Type B pancreatic cell (in vitro differentiated cells): ENCODE results near the gene AMDHD2. TPM values are rescaled to one million over a fixed set of nuclear protein-coding genes. Genes with fewer than 3 reads are reported as not detected.
"Not testable (repeated sequence)": the region's sequence is repeated elsewhere in the genome, so short reads cannot be mapped to it uniquely, and the experiment has no call there.

Experiments used
- DNase-seq: peaks from one replicate; pipeline ENCODE4 v3.0.0; 2021; ENCODE audit warnings: mixed read lengths; ENCODE audit not compliant: unreplicated experiment; ENCODE audit errors: extremely low spot score
- H3K27ac Mint-ChIP-seq: 2 replicates; pipeline ENCODE4 v1.8.0; 2021; ENCODE audit warnings: mild to moderate bottlenecking, mixed read lengths
- H3K27me3 Mint-ChIP-seq: 2 replicates; pipeline ENCODE4 v1.8.0; 2021; ENCODE audit warnings: mixed read lengths
- H3K36me3 Mint-ChIP-seq: 2 replicates; pipeline ENCODE4 v1.8.0; 2021; ENCODE audit warnings: mixed read lengths
- H3K4me1 Mint-ChIP-seq: one replicate; pipeline ENCODE4 v1.8.0; 2021; ENCODE audit warnings: mixed read lengths; ENCODE audit not compliant: unreplicated experiment
- H3K4me3 Mint-ChIP-seq: 2 replicates; pipeline ENCODE4 v1.8.0; 2021; ENCODE audit warnings: mild to moderate bottlenecking, mixed read lengths
- H3K9me3 Mint-ChIP-seq: 2 replicates; pipeline ENCODE4 v1.8.0; 2021; ENCODE audit warnings: mixed read lengths
- CTCF ChIP-seq: fragments of 200-600 bp; sonication (generic); conservative IDR thresholded peaks from 2 replicates; pipeline ENCODE4 v1.5.0; 2021; ENCODE audit warnings: antibody characterized with exemption, mild to moderate bottlenecking
- total RNA-seq: library from RNA; stranded (reverse); gene quantifications from 2 replicates; pipeline ENCODE4 v1.2.1, GENCODE V29; 2021; ENCODE audit warnings: low replicate concordance

Gene AMDHD2
- total RNA-seq, 1 donor from 2014 or later: 46.1 TPM

- no peaks in the 10 kb centered on the region for H3K9me3 Mint-ChIP-seq
- H3K27me3 Mint-ChIP-seq: no peaks in the 10 kb centered on the region
- DNase-seq: peak; percentile 95
- TF ChIP-seq CTCF: no peak
- H3K4me1 Mint-ChIP-seq: peaks cover 20% of the 10 kb centered on the region
- H3K36me3 Mint-ChIP-seq: no peaks in the 10 kb centered on the region
- H3K4me3 Mint-ChIP-seq: peak within 1 kb of the TSS; percentile 93
- H3K27ac Mint-ChIP-seq: peak within 1 kb of the TSS; percentile 90
Measured at GRCh38 chr16:2537451-2538379, 17.5 kb downstream of the AMDHD2 start, which contains the start of gene PDPK1. Gene PDPK1, plus strand, starts transcription at chr16:2538021. Its CDS starts 92 bp downstream, at chr16:2538113.

DNA sequence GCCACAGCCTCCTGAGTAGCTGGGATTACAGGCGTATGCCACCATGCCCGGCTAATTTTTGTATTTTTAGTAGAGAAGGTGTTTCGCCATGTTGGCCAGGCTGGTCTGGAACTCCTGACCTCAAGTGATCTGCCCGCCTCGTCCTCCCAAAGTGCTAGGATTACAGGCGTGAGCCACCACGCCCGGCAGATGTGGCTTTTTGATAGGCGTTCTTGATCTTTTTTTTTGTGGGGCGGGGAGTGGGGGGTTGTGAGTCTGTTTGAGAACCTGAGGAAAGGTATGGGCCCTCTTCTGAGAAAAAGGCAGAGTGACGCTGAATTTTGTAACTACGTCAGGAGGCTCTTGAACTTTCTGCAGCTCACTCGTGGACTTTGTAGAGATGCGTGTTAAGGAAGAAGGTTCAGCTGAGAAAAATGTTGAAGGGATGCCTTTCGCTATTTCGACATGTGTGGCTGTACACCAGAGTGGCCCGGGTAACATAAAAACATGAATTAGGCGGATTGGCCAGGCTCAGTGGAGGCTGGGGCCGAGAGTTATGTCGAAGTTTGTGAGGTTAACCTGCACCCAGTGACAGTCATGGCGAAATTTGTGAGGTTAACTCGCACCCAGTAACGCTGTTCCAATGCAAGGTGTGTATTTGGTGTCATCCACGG lies 19.1 kb downstream of the AMDHD2 start:
- Mint-ChIP-seq H3K4me1 (peaks cover 23% of the 10 kb centered on the region), H3K27ac (peak overlapping the region; percentile 49), H3K4me3 (peak overlapping the region; percentile 93)
- H3K36me3 Mint-ChIP-seq, H3K27me3 Mint-ChIP-seq, H3K9me3 Mint-ChIP-seq, DNase-seq: not testable (repeated sequence)

- not testable (repeated sequence) for DNase-seq
Measured at GRCh38 chr16:2539845-2540458, 19.8 kb downstream of the AMDHD2 start.

DNA sequence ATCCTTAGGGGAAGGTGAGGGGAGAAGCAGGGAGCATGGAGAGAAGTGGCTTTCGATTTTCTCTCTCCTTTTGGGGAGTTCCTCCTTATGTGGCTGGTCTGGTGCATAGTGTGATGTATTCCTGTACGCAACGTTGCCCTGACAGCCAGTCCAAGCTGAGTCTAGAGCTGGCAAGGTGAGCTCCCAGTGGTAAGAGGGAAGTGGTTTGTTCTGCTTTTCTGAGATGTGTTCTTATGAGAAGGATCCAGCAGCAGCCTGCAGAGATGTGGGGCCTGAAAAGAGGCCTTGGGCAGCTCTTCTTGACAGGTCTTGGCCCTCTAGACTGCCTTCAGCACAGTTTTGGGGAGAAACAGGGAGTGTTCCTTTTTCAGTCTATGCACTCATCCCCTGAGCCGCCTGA lies 20.7 kb downstream of the AMDHD2 start:
- not testable (repeated sequence) for H3K9me3 Mint-ChIP-seq, H3K4me3 Mint-ChIP-seq, H3K36me3 Mint-ChIP-seq, H3K27ac Mint-ChIP-seq, H3K27me3 Mint-ChIP-seq, DNase-seq
- peaks cover 24% of the 10 kb centered on the region for H3K4me1 Mint-ChIP-seq

More at GRCh38 chr16:2539845-2540458, 19.8 kb downstream of the AMDHD2 start:
- TF ChIP-seq CTCF: peak; percentile 66
- not testable (repeated sequence) for H3K36me3 Mint-ChIP-seq, H3K9me3 Mint-ChIP-seq, H3K27ac Mint-ChIP-seq, H3K27me3 Mint-ChIP-seq
- H3K4me1 Mint-ChIP-seq: peaks cover 24% of the 10 kb centered on the region
- peak overlapping the region; percentile 93 for H3K4me3 Mint-ChIP-seq

DNA sequence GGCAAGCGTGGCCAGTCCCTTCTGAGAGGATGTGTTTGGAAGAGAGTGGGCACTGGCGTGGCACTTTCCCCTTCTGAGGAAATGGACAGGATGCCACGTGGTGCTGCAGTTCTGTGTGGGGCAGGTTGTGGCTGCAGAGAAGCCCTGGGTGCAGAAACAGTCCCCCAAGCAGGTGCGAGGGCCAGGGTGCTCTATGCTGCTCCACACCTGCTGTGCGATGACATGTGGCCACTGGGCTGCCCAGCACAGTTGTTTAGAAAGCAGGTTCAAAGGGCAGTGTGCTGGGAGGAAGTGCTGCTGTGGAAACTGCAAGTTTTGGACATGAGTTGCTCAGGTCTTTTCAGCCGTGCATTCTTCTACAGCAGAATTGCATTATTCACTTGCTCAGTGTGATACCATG lies 21.2 kb downstream of the AMDHD2 start:
- not testable (repeated sequence) for H3K36me3 Mint-ChIP-seq, H3K4me3 Mint-ChIP-seq, H3K27me3 Mint-ChIP-seq, H3K9me3 Mint-ChIP-seq, H3K27ac Mint-ChIP-seq, DNase-seq
- H3K4me1 Mint-ChIP-seq: peaks cover 19% of the 10 kb centered on the region

GRCh38 chr16:2543771-2544170 lies 23.6 kb downstream of the AMDHD2 start:
- H3K36me3 Mint-ChIP-seq, H3K4me3 Mint-ChIP-seq, H3K27ac Mint-ChIP-seq, H3K9me3 Mint-ChIP-seq, H3K27me3 Mint-ChIP-seq, DNase-seq: not testable (repeated sequence)
- peaks cover 10% of the 10 kb centered on the region for H3K4me1 Mint-ChIP-seq

- H3K27ac Mint-ChIP-seq, H3K4me1 Mint-ChIP-seq, DNase-seq, H3K9me3 Mint-ChIP-seq, H3K27me3 Mint-ChIP-seq, H3K4me3 Mint-ChIP-seq, H3K36me3 Mint-ChIP-seq: not testable (repeated sequence)
Measured at GRCh38 chr16:2550283-2550878, 30.2 kb downstream of the AMDHD2 start.
